GM12864 (cell line): ENCODE data around the gene DENND5A.
"Not testable (repeated sequence)": the region's sequence is repeated elsewhere in the genome, so short reads cannot be mapped to it uniquely, and the experiment has no call there.

ENCODE experiments used
- DNase-seq: peaks from one replicate; pipeline ENCODE4 v3.0.0-alpha.2; 2011; ENCODE audit warnings: low read depth
- H3K4me3 ChIP-seq: 2 replicates; pipeline ENCODE4 v1.5.1; 2011; ENCODE audit warnings: mild to moderate bottlenecking, low read depth, low read length, control low read depth
- CTCF ChIP-seq: IDR thresholded peaks from 2 replicates; pipeline ENCODE4 v1.5.1; 2011; ENCODE audit warnings: low read depth, mild to moderate bottlenecking, moderate library complexity, low read length, control low read depth, inconsistent platforms; ENCODE audit errors: missing control alignments

The DENND5A gene

GRCh38 chr11:9228091-9228490, 37.1 kb downstream of the DENND5A start:
- no peak overlapping the region for H3K4me3 ChIP-seq
- no peak for DNase-seq
- TF ChIP-seq CTCF, result no peak

- DNase-seq, result no peak
- H3K4me3 ChIP-seq, result no peak overlapping the region
- no peak for TF ChIP-seq CTCF
Measured at GRCh38 chr11:9225748-9226298, 39.3 kb downstream of the DENND5A start.

GRCh38 chr11:9222654-9223053, 42.5 kb downstream of the DENND5A start:
- no peak for TF ChIP-seq CTCF
- no peak overlapping the region for H3K4me3 ChIP-seq
- no peak for DNase-seq

GRCh38 chr11:9220853-9221252, 44.3 kb downstream of the DENND5A start:
- not testable (repeated sequence) for H3K4me3 ChIP-seq, DNase-seq

- DNase-seq, result no peak
- no peak overlapping the region for H3K4me3 ChIP-seq
- no peak for TF ChIP-seq CTCF
Measured at GRCh38 chr11:9219572-9219971, 45.6 kb downstream of the DENND5A start.

GRCh38 chr11:9219115-9219514, 46.0 kb downstream of the DENND5A start:
- no peak for DNase-seq

GRCh38 chr11:9214765-9215164, 50.4 kb downstream of the DENND5A start:
- no peak overlapping the region for H3K4me3 ChIP-seq
- no peak for DNase-seq
- TF ChIP-seq CTCF, result no peak

More at GRCh38 chr11:9219115-9219514, 46.0 kb downstream of the DENND5A start:
- no peak overlapping the region for H3K4me3 ChIP-seq
- TF ChIP-seq CTCF, result no peak

- H3K4me3 ChIP-seq, result no peak overlapping the region
- no peak for DNase-seq
- no peak for TF ChIP-seq CTCF
Measured at GRCh38 chr11:9211322-9211721, 53.8 kb downstream of the DENND5A start.
